A549 (cell line): ENCODE measurements around the gene TTN.

Experiments used
- CTCF ChIP-seq: fragments of >200 bp; sonication (Bioruptor Twin); formaldehyde crosslinking; IDR thresholded peaks from 3 replicates; pipeline ENCODE4 v1.5.1; 2016
- MAX ChIP-seq: IDR thresholded peaks from 2 replicates; pipeline ENCODE4 v1.6.1; 2012
- RNF2 ChIP-seq: fragments of 200-600 bp; sonication (generic); IDR thresholded peaks from 2 replicates; pipeline ENCODE4 v1.6.1; 2016; ENCODE audit warnings: low read depth, mild to moderate bottlenecking, antibody characterized with exemption, moderate library complexity, borderline replicate concordance

- TF ChIP-seq CTCF (no peak), RNF2 (no peak), MAX (no peak)
Measured at GRCh38 chr2:178482437-178482836, 324.8 kb downstream of the TTN start.
